Neural cell (in vitro differentiated cells): Measurements from ENCODE around the gene MPZL1.

ENCODE experiments used
- EP300 ChIP-seq: fragments of 450-650 bp; conservative IDR thresholded peaks from 2 replicates; pipeline ENCODE4 v1.6.1; 2014; ENCODE audit warnings: antibody characterized with exemption, mild to moderate bottlenecking, moderate library complexity; ENCODE audit not compliant: poor library complexity, severe bottlenecking
- EZH2 ChIP-seq: fragments of 200-600, 300-800 bp; shearing (Covaris generic), sonication (generic); IDR thresholded peaks from 2 replicates; pipeline ENCODE4 v1.6.1; 2014; ENCODE audit warnings: antibody characterized with exemption, low read length, borderline replicate concordance, mild to moderate bottlenecking; ENCODE audit not compliant: insufficient read depth, poor library complexity, severe bottlenecking
- MXI1 ChIP-seq: fragments of 450-650 bp; conservative IDR thresholded peaks from 2 replicates; pipeline ENCODE4 v1.6.1; 2014; ENCODE audit warnings: antibody characterized with exemption, mild to moderate bottlenecking; ENCODE audit not compliant: poor library complexity, severe bottlenecking
- POLR2AphosphoS5 ChIP-seq: IDR thresholded peaks from 2 replicates; pipeline ENCODE4 v1.6.1; 2012
- RAD21 ChIP-seq: fragments of 450-650 bp; conservative IDR thresholded peaks from 2 replicates; pipeline ENCODE4 v1.6.1; 2014; ENCODE audit warnings: antibody characterized with exemption, mild to moderate bottlenecking, moderate library complexity
- SMC3 ChIP-seq: fragments of 450-650 bp; conservative IDR thresholded peaks from 2 replicates; pipeline ENCODE4 v1.6.1; 2014; ENCODE audit warnings: antibody characterized with exemption, mild to moderate bottlenecking, moderate library complexity; ENCODE audit not compliant: poor library complexity
- TF ChIP-seq, protein P1 (sequence below): fragments of 450-650 bp; IDR thresholded peaks from 2 replicates; pipeline ENCODE4 v1.5.1; 2014; ENCODE audit warnings: antibody characterized with exemption, mild to moderate bottlenecking, moderate library complexity; ENCODE audit not compliant: poor library complexity, severe bottlenecking

DNA sequence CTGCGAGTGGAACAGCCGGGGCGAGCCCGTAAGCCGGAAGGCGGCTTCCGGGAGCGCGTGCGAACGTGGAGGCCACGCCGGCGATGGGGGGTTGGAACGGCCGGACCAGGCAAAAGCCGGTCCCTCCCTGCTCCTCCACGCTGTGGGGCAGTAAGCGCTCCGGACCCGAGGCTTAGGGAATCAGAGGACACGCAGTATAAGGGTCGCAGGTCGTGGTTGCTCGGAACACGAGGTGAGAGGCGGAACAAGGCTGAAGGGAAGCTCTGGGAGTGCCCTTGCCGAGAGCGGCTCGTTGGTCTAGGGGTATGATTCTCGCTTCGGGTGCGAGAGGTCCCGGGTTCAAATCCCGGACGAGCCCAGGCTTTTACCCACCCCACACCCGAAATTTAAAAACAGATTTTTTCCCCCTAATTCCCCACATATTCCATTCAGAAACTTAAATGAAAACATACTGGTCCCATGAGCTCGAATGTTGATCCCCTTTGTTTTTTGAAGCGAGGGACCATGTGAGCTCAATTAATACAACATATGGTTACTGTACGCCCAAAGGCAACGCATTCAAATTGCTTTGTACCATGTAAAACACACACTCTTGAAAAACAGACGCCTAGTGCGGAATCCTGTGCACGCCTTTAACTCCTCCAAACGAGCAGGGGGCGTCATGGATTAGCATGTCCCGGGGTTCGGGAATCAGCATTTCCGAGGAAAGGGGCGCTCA lies 7.2 kb upstream of the MPZL1 start:
- no peak for TF ChIP-seq EZH2
- TF ChIP-seq, protein P1, sequence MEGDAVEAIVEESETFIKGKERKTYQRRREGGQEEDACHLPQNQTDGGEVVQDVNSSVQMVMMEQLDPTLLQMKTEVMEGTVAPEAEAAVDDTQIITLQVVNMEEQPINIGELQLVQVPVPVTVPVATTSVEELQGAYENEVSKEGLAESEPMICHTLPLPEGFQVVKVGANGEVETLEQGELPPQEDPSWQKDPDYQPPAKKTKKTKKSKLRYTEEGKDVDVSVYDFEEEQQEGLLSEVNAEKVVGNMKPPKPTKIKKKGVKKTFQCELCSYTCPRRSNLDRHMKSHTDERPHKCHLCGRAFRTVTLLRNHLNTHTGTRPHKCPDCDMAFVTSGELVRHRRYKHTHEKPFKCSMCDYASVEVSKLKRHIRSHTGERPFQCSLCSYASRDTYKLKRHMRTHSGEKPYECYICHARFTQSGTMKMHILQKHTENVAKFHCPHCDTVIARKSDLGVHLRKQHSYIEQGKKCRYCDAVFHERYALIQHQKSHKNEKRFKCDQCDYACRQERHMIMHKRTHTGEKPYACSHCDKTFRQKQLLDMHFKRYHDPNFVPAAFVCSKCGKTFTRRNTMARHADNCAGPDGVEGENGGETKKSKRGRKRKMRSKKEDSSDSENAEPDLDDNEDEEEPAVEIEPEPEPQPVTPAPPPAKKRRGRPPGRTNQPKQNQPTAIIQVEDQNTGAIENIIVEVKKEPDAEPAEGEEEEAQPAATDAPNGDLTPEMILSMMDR: no peak
- TF ChIP-seq MXI1: peak; percentile 97
- TF ChIP-seq SMC3: peak; percentile 38
- peak; percentile 51 for TF ChIP-seq EP300
- TF ChIP-seq RAD21: no peak
- no peak for TF ChIP-seq POLR2AphosphoS5
